Mucosa of descending colon (tissue), 3 donors: Measurements from ENCODE around the gene MAN2B2. TPM values are rescaled to one million over a fixed set of nuclear protein-coding genes. Genes with fewer than 3 reads are reported as not detected.

Experiments used
- ATAC-seq: fragments of 200-7000 bp; cut with Tn5 transposase; one replicate; pipeline ENCODE4 v1.9.1; 2020; ENCODE audit warnings: mild to moderate bottlenecking, moderate library complexity
- DNase-seq, 3 donors: peaks; one replicate each; pipeline ENCODE4 v3.0.0-alpha.2; 2020
- H3K36me3 ChIP-seq: fragments of 200-600 bp; one replicate; pipeline ENCODE4 v1.8.0; 2021; ENCODE audit warnings: low read depth, mild to moderate bottlenecking
- H3K4me1 ChIP-seq: fragments of 200-600 bp; one replicate; pipeline ENCODE4 v1.8.0; 2021; ENCODE audit warnings: low read depth, mild to moderate bottlenecking
- H3K4me3 ChIP-seq: fragments of 200-600 bp; one replicate; pipeline ENCODE4 v1.8.0; 2021; ENCODE audit warnings: mild to moderate bottlenecking
- H3K9me3 ChIP-seq: fragments of 200-600 bp; one replicate; pipeline ENCODE4 v1.8.0; 2021; ENCODE audit warnings: mild to moderate bottlenecking
- intact Hi-C, 2 donors: fragments of 100-400 bp; cut with DNase I in 1 of 2; cut with micrococcal nuclease in 1 of 2; formaldehyde crosslinking; loops; one replicate each; pipeline versions ENCODE4 v1.11.0 to v1.11.1; 2022; cut with DNase I, micrococcal nuclease
- total RNA-seq, 3 donors: library from RNA; stranded (reverse); fragmentation: NEBNext Ultra II Directional in 2 of 3; extraction: Animal tissue kit (Norgen Biotek cat#: 25700) in 2 of 3; gene quantifications; one replicate each; pipeline versions ENCODE4 v1.2.1 to v1.2.4, GENCODE V29; 2021 to 2023
- TF ChIP-seq, protein P1 (sequence below): fragments of 200-600 bp; IDR thresholded peaks from one replicate; pipeline ENCODE4 v1.8.0; 2022; ENCODE audit warnings: antibody characterized with exemption, mild to moderate bottlenecking
- donor health status: DM: no; HTN: no; CAD: no; lungs with moderate emphysema.
- donor health status: DM: no; HTN: no; CAD: no.
- donor health status: DM: no; HTN: yes; CAD: no.

The MAN2B2 gene
- total RNA-seq, 3 donors from 2014 or later, result 24.1 to 28.2 (median 27.2) TPM

DNA sequence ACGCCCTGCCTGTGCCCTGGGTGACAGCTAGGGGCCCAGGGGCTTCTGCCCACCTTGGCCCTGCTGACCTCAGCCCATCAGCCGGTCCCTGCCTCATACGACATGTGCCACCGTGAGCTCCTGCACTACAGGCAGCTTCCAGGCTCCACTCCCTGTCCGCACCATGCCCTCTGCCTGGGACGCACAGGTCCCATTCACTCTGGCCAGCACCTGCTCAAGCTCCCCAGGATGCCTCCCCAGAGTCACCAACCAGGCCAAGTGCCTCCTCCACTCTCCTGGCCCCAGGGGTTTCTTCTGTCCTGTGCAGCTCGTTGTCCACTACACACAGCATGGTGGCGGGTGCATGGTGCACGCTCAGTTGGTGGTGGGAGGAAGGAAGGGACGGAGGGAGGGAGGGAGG, 45.3 kb downstream of the MAN2B2 start:
- no peak overlapping the region for H3K4me3 ChIP-seq
- H3K36me3 ChIP-seq, result no peaks in the 10 kb centered on the region
- intact Hi-C loops, result no loop called here
- TF ChIP-seq, protein P1, sequence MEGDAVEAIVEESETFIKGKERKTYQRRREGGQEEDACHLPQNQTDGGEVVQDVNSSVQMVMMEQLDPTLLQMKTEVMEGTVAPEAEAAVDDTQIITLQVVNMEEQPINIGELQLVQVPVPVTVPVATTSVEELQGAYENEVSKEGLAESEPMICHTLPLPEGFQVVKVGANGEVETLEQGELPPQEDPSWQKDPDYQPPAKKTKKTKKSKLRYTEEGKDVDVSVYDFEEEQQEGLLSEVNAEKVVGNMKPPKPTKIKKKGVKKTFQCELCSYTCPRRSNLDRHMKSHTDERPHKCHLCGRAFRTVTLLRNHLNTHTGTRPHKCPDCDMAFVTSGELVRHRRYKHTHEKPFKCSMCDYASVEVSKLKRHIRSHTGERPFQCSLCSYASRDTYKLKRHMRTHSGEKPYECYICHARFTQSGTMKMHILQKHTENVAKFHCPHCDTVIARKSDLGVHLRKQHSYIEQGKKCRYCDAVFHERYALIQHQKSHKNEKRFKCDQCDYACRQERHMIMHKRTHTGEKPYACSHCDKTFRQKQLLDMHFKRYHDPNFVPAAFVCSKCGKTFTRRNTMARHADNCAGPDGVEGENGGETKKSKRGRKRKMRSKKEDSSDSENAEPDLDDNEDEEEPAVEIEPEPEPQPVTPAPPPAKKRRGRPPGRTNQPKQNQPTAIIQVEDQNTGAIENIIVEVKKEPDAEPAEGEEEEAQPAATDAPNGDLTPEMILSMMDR, result no peak
- DNase-seq (no peak), ATAC-seq (peak; percentile 13)
- no peaks in the 10 kb centered on the region for H3K9me3 ChIP-seq
- H3K4me1 ChIP-seq, result no peaks in the 10 kb centered on the region

DNA sequence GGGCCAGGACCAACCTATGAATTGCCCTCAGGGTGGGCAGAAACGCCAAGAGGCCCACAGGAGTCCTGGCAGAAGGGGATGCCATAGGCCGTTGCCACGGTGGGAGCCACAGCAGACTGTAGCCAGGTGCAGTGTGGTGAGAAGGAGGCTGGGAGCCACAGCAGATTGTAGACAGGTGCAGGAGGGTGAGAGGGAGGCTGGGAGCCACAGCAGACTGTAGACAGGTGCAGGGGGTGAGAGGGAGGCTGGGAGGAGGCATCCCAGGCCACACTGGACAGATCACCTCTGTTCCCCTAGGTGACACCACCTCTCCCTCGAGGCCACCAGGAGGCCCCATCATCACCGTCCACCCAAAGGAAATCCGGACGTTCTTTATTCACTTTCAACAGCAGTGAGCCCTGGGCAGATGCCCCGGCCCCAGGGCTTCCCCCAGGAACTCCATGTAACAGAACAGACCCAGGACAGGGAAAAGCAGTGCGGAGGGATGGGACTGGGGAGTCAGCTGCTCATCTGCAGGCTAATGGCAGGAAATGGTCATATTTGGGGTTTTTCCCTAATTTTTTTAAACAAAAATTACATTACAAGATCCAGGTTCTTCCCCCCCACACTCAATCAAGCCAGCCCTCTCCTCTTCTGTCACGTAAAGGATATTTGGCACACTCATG, 46.0 kb downstream of the MAN2B2 start:
- H3K9me3 ChIP-seq, result no peaks in the 10 kb centered on the region
- H3K4me1 ChIP-seq, result no peaks in the 10 kb centered on the region
- ATAC-seq, result no peak
- H3K36me3 ChIP-seq, result no peaks in the 10 kb centered on the region
- TF ChIP-seq, protein P1, result no peak
- no peak for DNase-seq
- intact Hi-C loops, result no loop called here
- no peak overlapping the region for H3K4me3 ChIP-seq

DNA sequence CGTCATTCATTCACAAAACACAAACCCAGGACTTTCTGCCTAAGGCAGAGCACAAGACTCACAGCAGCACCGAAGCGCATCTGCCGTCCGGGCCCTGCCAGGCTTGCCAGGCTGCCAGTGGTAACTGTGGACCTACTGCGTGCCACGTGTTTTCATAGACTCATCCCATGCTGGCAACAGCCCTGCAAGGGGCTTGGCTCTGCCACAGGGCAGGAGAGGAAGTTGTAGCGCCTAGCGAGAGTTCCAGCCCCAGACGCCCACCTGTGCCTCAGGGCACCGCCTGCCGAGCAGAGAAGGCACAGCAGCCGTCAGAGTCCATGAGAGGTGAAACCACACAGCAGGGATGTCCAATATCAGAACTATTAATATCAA, 46.6 kb downstream of the MAN2B2 start:
- Histone ChIP-seq H3K9me3 (no peaks in the 10 kb centered on the region), H3K4me1 (no peaks in the 10 kb centered on the region), H3K4me3 (no peak overlapping the region), H3K36me3 (no peaks in the 10 kb centered on the region)
- intact Hi-C loops, result no loop called here
- DNase-seq (no peak), ATAC-seq (no peak)
- TF ChIP-seq, protein P1, result no peak

DNA sequence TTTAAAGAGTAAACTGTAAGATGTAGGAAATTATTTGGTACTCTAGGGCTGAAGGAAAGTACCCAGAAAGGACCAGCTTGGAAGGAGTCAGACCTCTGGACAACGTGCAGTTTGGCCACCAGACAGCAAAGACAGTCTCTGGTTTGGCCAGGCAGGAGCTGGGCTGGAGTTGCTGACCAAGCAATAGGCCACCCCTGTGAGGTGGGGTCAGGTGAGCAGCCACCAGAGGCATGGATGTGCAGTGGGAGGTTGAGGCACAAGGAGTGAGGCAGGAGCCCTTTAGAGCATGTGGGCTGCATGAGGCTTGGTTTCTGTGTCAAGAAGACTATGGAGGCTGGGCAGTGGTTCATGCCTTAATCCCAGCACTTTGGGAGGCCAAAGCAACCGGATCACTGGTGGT, 47.8 kb downstream of the MAN2B2 start:
- no peaks in the 10 kb centered on the region for H3K9me3 ChIP-seq
- no peak for ATAC-seq
- no peak for DNase-seq
- H3K4me3 ChIP-seq, result no peak overlapping the region
- no peaks in the 10 kb centered on the region for H3K4me1 ChIP-seq
- intact Hi-C loops, result no loop called here
- H3K36me3 ChIP-seq, result no peaks in the 10 kb centered on the region
- TF ChIP-seq, protein P1, result no peak

DNA sequence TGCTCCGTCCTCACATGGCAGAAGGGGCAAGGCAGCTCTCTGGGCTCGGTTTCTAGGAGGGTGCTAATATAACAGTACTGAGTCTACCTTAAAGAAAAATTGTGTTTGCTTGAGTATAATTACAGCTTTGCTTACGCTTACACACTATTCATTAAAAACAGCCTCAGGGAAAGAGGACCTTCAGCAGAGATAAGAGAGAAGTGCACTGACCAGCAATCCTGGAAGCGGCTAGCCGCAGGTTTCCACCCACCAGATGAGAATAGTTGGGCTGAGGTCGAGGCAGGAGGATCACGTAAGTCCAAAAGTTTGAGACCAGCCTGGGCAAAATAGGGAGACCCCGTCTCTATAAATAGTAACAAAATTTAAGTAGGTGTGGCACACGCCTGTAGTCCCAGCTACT, 50.3 kb downstream of the MAN2B2 start:
- H3K9me3 ChIP-seq, result no peaks in the 10 kb centered on the region
- ATAC-seq, result no peak
- H3K36me3 ChIP-seq, result no peaks in the 10 kb centered on the region
- no peak overlapping the region for H3K4me3 ChIP-seq
- DNase-seq, result no peak
- TF ChIP-seq, protein P1, result no peak
- no peaks in the 10 kb centered on the region for H3K4me1 ChIP-seq
- intact Hi-C loops, result no loop called here

DNA sequence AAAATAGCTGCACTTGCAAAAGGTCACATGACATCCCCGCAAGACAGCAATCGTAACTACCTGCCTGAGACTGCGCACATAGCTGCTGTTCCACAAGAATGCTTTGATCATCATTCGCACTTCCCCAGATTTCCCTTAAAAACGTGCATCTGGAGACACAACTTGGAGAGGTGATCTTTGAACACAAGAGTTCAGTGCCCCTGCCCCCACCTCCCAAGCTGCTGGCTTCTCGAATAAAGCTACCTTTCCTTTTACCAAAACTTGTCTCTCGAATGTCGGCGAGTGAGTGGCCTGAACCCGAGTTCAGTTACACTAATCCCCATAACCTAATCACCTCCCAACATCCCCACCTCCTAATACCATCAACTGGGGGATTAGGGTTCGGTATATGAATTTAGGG, 51.1 kb downstream of the MAN2B2 start:
- intact Hi-C loops, result no loop called here
- Histone ChIP-seq H3K36me3 (no peaks in the 10 kb centered on the region), H3K4me1 (no peaks in the 10 kb centered on the region), H3K4me3 (no peak overlapping the region), H3K9me3 (no peaks in the 10 kb centered on the region)
- TF ChIP-seq, protein P1, result no peak
- DNase-seq (no peak), ATAC-seq (no peak)
